Measurements from ENCODE around the gene SLC22A8.

DNA sequence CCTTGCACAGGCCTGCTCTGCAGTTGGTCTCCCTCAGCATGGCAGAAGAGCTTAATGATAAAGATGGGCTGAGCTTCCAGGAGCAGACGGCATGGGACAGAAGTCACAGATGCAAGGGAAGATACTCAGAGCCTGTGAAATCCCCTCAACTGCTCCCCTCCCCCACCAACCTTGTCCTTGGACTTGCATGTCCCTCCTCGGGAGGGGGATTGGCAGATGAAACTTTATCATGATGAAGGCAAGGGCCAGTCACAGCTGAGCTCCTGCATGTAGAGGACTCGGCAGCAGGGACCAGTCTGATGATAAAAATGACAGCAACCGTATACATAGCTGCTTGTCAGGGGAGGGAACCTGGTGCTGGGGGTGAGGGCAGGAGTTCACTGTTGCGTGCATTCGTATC, 6.8 kb upstream of the SLC22A8 start:
- TF ChIP-seq, protein P1, sequence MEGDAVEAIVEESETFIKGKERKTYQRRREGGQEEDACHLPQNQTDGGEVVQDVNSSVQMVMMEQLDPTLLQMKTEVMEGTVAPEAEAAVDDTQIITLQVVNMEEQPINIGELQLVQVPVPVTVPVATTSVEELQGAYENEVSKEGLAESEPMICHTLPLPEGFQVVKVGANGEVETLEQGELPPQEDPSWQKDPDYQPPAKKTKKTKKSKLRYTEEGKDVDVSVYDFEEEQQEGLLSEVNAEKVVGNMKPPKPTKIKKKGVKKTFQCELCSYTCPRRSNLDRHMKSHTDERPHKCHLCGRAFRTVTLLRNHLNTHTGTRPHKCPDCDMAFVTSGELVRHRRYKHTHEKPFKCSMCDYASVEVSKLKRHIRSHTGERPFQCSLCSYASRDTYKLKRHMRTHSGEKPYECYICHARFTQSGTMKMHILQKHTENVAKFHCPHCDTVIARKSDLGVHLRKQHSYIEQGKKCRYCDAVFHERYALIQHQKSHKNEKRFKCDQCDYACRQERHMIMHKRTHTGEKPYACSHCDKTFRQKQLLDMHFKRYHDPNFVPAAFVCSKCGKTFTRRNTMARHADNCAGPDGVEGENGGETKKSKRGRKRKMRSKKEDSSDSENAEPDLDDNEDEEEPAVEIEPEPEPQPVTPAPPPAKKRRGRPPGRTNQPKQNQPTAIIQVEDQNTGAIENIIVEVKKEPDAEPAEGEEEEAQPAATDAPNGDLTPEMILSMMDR (IDR thresholded peaks at IDR 0.05) = no peak
- no peak for TF ChIP-seq POLR2A (IDR thresholded peaks at IDR 0.05)

All from esophagus squamous epithelium (tissue), 4 donors.